GM12892 (cell line): ENCODE data around the gene YJU2.

ENCODE experiments used
- POLR2AphosphoS5 ChIP-seq: IDR thresholded peaks from 2 replicates; pipeline ENCODE4 v1.6.1; 2011; ENCODE audit warnings: low read depth, low read length, control low read depth
- TAF1 ChIP-seq: IDR thresholded peaks from 2 replicates; pipeline ENCODE4 v1.6.1; 2011; ENCODE audit warnings: low read depth, mild to moderate bottlenecking, control low read depth, low read length, borderline replicate concordance

- TF ChIP-seq POLR2AphosphoS5 (no peak), TAF1 (no peak)
Observed at GRCh38 chr19:4197625-4198466, 49.0 kb upstream of the YJU2 start.
